Loucy (cell line): ENCODE results near the gene TTBK2.

ENCODE experiments used
- EZH2phosphoT487 ChIP-seq: fragments of 200-600 bp; IDR thresholded peaks from 2 replicates; pipeline ENCODE4 v1.6.1; 2018; ENCODE audit warnings: antibody characterized with exemption, mild to moderate bottlenecking, moderate library complexity, borderline replicate concordance
- TF ChIP-seq, protein P1 (sequence below): fragments of 200-600 bp; sonication (generic); conservative IDR thresholded peaks from 2 replicates; pipeline ENCODE4 v1.5.1; 2014; ENCODE audit warnings: mild to moderate bottlenecking, antibody characterized with exemption, low read length

DNA sequence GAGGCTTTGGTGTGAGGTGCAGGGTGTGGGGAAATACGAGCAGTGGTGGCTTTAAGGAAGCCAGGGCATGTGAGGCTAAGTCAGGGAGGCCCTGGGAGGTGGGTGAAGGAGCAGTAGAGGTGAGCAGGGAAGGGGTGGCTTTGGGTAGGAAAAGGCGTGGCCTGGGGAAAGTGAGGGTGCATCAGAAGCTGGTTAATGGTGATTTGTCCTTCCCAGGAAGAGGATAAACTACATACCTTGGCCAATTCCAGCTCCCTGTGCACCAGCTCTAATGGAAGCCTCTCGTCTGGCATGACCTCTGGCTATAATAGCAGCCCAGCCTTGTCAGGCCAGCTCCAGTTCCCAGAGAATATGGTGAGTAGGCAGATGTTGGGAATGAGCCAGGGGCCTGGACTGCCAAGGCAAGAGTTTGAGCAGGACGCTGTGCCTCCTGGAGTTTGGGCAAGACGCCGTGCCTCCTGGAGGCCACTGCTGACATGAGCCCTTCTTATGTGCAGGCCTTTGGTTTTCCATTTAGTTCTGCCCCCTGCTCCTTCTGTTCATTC is 225.0 kb downstream of the TTBK2 start:
- TF ChIP-seq, protein P1, sequence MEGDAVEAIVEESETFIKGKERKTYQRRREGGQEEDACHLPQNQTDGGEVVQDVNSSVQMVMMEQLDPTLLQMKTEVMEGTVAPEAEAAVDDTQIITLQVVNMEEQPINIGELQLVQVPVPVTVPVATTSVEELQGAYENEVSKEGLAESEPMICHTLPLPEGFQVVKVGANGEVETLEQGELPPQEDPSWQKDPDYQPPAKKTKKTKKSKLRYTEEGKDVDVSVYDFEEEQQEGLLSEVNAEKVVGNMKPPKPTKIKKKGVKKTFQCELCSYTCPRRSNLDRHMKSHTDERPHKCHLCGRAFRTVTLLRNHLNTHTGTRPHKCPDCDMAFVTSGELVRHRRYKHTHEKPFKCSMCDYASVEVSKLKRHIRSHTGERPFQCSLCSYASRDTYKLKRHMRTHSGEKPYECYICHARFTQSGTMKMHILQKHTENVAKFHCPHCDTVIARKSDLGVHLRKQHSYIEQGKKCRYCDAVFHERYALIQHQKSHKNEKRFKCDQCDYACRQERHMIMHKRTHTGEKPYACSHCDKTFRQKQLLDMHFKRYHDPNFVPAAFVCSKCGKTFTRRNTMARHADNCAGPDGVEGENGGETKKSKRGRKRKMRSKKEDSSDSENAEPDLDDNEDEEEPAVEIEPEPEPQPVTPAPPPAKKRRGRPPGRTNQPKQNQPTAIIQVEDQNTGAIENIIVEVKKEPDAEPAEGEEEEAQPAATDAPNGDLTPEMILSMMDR = no peak
- TF ChIP-seq EZH2phosphoT487 = no peak
